GDM1 (cell line): ENCODE data around the gene PRKCQ.
"Not testable (repeated sequence)": the region's sequence is repeated elsewhere in the genome, so short reads cannot be mapped to it uniquely, and the experiment has no call there.

ENCODE experiments used
- DNase-seq: peaks from one replicate; lab custom pipeline; 2025; lab: John Stamatoyannopoulos, UW

Gene PRKCQ

DNA sequence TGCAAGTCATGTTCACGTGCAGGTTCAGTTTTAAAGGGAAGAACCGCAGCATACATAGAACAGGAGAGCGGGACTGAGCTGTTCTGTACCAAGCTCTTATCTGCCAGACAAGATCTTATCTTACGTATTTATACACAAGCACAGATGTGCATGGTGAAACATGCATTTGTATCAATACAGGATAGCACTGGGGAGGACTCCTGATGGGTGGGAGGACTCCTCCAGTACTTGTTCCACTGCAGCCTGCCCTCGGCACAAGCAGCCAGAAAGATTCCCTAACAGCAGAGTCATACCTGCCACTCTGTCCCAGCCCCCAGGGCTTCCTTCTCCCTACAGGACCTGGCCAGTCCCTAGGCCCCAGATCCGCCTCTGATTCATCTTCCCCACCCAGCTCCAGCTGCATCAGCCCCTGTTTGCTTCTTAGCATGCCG lies 13.2 kb upstream of the PRKCQ start:
- DNase-seq = no peak

DNA sequence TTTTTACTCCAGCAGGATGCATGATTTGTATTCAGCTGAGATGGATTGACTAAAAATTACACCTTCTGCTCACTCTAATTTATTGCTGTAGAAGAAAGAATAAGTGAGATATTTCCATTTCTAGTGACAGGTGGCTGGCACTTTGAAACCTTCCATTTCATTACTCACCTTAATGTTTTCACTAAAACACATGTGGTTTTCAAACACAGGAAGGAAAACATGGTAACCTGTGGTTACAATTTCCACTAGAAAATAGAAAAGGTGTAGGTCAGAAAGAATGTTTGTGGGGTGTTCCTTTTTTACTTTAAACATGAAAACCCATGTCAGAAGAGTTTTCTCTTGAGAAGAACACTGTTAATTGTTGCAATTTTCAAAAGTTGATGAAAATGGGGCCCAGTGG lies 12.0 kb upstream of the PRKCQ start:
- no peak for DNase-seq

DNA sequence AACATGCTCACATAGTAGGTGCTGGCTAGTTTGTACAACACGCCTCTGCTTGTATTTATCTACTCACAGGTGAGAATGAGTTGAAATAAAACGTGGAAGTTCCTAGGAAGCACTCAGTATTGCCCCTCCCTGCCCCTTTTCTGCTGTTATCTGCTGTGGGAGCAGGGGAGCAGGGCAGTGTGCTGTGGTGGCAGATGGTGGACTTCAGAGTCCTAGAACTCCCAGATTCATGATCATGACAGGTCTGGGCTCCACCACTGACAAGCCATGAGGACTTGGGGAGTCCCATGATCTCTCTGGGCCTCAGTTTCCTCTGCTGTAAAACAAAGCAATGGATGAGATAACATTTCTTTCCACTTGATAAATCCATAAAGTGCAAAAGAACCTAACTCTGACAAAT lies 11.6 kb upstream of the PRKCQ start:
- DNase-seq = no peak

DNA sequence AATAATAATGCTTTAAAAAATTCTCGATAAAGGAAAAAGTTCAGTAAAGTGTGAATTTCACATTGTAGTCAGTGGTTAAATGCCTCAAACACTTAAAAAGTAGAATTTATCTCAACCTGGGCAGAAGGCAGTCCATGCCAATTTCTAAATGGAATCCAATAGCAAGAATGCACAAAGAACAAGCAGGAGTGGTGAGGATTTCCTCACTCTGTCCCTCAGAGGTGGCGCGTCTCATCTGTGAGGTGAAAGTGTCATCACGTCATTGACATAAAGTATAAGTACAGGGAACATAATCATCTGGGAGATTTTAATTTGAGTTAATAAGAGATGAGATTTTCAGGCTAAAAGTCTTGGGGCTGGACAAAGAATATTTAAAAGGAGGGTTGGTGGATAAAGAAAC lies 10.0 kb upstream of the PRKCQ start:
- no peak for DNase-seq

DNA sequence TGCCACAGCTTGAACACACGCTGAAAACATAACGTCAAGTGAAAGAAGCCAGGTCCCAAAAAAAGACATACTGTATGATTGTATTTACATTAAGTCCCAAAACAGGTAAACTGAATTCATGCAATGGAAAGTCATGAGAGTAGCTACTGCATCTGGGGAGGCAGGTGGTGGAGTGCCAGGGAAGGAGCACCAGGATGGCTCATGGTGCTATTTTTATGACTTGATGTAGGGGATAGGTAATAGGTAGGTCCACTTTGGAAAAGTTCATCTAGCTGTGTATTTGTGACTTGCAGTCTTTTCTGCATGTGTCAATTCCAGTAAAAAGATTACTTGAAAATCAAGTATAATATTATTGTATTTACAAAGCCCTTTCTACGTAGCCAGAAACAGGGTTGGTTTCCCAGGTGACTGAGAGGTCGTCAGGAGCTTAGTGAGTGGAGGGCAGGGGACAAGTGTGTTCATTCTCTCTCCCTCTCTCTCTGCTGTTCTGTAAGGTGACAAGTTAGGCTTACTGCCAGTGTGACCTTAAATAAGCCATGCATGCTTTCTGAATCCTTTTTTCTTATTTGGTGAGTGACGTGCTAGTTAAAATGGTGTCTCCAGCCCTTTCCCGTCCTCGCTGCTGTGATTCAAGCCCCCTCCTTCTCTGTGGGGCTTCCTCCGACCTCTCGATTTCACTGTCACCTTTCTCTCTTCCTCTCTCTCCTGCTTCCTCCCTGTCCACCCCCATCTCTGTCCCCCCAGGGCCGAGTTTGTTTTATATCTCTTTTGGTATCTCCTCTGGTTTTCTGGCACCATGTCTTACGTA lies 9.4 kb upstream of the PRKCQ start:
- DNase-seq = no peak

DNA sequence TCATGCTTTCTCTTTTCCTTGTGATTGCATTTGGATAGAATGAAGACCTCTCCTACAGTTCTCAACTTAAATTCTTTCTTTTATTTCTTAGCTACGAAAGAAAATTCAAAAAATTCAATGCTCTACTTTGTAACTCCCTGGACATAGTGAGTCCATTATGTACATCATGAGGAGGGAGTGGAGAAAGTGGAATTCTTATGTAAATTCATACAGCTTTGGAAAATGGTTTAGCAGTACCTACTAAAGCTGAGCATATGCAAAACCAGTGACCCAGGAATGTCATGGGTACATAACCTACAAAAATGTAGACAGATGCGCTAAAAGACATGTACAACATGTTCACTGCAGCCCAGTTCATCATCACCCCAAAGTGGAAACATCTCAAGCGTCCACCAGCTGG lies 8.8 kb upstream of the PRKCQ start:
- no peak for DNase-seq

DNA sequence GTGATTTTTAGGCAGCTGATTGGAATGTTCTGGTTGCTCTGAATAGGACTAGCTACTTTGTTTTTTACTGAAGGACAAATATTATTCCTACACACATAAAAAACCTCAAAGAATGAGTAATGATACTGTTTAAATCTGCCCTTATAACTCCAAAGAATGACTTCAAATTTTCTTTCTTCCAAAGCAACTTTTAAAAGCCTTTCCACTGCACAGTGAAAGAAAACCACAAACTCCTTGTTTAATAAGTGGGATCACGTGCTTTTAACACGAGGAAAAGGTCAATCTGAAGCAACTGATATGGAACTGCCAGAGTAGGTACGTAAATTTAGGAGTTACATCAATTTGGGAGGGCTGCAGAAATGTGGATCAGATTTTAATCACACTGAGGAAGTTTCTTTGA lies 8.0 kb upstream of the PRKCQ start:
- no peak for DNase-seq

DNA sequence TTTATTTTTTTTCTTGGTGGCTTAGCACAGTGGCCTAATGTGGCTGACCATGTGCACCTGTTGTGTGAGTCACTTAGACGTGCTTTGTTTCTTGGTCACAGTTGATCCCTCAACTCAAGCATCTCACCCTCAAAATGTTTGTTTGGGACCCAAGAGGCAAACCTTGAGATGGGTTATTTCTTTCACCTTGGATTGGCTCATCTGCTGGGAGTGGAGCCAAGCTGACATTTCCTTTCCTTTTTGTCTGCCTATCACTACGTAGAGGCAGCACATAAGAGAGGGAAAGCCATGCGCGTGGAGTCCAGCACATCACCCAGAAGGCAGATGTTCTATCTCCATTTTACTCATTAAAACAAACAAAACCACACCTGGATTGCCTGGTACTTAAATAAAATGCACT lies 6.4 kb upstream of the PRKCQ start:
- no peak for DNase-seq

DNA sequence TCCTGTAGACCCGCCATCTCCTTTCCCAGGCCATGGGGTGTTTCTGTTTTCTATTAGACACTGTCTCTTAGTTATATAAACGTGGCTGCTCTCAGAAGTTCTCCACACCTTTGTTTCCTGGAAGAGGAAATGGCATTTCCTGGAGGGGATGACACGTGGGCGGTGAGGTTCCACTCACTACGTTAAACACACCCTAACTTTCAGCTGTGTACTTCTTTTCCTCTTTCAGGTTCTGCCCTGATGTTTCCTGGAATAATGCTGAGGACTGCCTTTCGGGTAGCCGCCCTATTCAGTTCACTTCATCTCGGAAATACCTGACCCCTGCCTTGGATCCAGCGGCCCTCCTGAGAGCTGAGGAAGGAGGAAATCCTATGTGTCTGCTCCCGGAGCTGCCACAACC lies 3.4 kb upstream of the PRKCQ start:
- no peak for DNase-seq

DNA sequence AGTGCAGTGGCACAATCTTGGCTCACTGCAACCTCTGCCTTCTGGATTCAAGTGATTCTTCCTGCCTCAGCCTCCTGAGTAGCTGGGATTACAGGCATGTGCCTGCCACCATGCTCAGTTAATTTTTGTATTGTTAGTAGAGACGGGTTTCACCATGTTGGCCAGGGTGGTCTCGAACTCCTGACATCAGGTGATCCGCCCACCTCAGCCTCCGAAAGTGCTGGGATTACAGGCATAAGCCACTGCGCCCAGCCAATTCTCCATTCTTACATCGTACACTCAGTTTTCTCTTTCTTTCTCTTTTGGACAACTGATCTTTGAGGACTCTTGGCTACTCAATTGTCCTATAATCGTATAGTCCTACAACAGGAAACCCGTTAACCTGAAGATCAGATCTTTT lies 2.8 kb upstream of the PRKCQ start:
- DNase-seq = not testable (repeated sequence)

DNA sequence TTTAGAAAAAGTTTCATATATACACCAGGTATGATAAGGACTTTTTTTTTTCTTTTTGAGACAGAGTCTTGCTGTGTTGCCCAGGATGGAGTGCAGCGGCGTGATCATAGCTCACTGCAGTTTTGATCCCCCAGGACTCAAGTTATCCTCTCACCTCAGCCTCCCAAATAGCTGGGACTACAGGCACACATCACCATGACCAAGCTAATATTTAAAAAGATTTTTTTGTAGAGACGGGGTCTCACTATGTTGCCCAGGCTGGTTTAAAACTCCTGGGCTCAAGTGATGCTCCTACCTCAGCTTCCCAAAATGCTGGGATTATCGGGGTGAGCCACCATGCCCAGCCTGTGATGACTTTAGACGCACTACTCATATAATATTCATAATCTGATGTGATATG lies 2.2 kb upstream of the PRKCQ start:
- DNase-seq = no peak

DNA sequence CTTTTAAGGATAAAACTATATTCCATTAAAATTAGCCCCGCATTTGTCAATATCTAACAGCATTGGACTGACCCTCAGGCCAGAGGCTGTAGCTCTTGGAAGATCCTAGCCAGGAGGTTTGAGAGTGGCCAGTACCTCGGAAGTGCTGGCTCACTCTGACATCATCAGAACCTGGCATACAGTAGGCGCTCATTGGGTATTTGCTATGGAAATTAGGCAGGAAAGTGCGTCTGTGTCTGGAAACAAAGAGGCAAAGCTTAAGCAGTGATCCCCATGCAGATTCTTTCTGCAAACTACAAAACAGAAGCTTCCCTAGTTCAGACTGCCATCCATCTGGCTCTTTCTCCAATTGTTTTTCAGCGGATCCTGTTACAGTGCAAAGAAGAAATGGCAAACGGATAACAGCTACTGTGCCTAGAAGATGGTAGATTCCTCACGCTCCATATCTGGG lies 1.7 kb upstream of the PRKCQ start:
- DNase-seq = no peak

DNA sequence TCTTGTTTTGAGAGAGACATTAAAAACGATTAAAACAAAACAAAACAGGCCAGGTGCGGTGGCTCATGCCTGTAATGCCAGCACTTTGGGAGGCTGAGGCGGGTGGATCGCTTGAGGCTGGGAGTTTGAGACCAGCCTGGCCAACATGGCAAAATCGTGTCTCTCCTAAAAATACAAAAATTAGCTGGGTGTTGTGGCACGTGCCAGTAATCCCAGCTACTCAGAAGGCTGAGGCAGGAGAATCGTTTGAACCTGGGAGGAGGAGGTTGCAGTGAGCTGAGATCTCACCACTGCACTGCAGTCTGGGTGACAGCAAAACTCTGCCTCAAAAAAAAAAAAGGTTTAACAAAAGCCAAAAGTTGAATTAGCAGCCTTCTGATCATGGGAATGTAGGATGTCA lies 1.1 kb upstream of the PRKCQ start:
- DNase-seq = not testable (repeated sequence)

DNA sequence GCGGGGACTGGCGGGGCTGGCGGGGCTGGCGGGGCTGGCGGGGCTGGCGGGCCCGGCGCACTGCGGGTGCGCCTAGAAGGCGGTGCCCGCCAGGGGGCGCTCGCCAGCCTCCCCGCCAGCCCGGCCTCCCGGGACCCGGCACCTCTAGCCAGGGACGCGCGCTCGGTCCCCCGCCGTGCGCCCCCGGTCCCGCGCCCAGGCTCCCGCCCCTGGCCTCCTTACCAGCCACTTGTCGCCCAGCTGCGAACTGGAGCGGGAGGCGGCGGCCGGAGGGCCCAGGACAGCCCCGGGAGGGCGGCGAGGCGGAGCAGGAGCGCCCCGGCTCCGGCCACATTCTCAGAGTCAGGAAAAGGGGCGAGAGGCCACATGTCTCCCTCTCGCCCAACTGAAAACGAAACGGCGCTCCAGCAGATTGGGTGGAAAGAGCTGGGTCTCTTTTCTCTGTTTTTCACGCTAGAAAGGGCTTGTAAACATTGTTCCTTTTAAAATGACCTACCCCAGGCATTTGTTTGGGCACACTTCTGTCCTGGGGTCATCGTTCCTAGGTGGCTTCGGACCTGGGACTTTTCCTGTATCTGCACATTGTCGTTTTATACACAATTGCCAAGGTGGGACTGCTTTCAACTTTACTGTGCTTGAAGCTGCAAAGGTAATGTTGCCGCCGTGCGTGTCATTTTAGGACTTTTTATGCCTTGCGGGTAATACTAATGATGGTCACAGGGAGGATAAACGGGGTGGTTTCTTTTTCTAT lies 378 bp upstream of the PRKCQ start:
- peak; percentile 85 for DNase-seq

DNA sequence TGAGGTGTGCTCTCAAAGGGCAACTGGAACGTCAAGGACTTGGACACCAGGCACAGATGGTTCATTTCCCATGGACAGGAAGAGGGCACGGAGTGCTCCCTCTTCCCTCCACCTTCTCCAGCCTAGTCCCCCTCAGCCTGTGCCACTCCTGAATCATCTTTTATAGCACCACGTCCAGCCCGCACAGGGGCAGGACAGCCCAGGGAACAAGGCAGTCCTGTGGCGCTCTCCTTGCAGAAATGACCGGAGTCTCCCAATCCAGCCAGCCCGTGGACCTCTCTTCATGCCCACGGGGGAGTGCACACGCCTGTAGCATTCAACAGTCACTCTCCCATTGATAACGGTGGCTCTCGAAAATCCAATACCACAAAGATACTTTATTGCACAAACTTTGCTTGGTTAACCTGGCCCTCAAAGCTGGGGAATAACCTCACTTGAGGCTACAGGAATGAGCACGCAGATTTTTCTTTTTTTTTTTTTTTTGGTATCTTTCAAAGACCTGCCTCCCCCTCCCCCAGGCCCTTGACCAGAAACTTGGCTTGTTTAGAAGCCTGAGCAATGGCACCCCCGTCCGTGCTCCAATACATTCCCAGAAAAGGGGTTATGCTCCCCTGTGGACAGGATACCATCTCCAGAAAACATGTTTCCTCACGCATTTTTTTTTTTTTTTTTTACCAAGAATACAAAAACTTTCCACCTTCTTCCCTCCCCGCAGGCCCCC lies 733 bp downstream of the PRKCQ start:
- DNase-seq = no peak

DNA sequence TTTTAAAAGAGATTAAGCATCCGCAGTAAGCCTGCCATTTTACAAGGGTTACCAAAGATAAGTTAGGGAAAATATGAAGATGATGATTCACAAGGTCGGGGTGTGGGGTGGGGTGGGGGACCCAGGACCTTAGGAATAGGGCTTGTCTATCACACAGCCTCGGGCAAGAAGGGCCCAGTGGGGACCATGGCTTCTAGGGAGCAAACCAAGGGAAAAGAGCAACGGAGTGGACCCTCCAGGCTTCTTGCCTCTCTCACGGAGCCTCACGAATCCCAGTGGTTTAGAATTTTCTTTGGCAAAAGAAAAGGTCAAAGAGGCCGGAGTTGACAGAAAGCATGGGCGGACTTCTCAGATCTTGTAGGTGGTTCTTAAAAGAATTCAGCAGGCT lies 1.3 kb downstream of the PRKCQ start:
- DNase-seq = no peak

DNA sequence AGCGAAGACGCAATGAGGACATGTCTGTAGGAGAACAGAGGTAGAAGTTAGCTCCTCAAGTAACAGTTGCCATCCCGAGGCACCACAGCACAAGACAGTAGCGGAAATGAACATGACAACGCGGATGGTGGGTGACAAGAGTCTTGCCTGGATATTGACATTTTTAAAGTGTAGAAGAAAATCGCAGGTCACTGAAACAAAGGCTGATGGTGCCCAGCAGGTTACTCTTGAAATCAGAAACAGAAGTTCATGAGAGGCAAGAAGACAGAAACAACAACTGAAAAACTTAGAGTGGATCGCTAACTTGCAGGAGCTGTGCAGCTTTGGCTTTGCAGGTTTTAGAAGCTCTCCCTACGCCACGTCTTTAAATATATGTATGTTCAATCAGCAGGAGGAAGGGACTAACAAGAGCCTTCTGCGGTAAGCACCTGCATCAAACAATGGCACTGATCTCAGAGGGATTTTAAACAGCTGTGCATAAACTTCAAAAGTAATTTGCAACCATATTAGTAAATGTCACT lies 1.8 kb downstream of the PRKCQ start:
- no peak for DNase-seq

DNA sequence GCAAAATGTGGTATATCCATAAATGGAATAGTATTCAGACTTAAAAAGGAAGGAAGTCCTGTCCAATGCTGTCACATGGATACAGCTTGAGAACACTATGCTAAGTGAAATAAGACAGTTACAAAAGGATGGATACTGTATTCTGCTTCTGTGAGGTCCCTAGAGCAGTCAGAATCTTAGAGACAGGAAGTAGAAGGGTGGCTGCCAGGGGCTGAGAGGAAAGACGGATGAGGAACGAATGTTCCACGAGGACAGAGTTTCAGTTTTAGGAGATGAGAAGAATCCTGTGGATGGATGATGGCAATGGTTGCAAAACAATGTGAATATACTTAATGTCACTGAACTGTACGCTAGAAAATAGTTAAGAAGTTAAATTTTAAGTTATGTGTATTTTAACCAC lies 3.8 kb downstream of the PRKCQ start:
- no peak for DNase-seq

DNA sequence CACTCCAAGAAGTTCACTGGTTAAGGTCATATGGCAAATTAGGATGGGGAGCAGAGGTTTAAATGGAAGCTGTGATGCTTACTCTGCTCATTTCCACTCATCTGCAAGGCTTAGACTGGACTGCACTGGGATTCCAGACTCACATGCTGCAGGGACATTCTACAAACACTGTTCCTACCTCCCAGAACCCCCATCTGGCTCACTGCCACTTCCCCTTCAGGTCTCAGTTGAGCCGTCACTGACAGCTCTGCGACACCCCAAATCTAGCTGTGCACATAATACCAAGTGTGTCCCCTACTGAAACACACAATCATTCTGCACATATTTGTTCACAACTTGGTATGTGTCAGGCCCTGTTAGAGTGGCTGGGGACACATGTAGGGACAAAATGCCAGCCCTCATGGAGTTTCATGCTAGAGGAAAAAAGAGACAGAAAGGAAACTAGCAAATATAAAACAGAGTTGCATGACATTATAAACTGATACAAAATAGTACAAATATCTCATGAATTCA lies 5.4 kb downstream of the PRKCQ start:
- DNase-seq = no peak

DNA sequence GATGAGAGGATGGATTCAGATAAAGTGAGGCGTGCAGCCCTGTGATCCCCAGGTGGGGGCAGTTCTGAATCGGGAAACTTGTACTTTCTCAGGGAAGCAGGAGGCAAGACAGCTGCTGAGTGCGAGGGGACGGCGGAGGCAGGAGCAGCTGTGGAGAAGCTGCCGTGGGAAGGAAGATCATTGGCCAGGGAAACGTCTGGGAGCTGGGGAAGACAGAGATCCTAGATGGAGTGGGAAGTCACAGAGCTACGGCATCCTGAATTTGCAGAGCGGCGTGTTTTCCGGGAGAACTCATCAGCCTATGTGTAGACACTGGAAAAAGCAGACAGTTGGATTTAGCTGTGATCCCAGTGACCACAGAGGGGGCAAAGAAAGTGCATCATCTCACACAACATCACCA lies 9.2 kb downstream of the PRKCQ start:
- DNase-seq = no peak

DNA sequence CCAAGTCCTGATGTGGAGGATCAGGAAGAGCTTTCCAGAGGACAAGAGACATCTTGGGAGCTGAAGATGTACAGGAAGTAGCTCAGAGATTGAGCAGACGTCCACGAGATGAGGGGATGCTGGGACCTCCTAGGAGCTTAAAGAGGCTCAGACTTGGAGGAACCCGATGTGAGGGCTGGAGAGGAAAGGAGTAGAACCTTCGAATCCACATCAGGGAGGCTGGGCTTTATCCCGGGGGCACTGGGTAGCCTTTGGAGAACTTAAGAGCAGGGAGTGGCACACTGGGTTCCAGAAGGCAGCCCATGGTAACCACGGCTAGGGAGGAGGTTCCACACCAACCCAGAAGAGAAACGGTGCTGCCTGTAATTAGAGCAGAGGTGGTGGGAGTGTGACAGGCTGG lies 10.8 kb downstream of the PRKCQ start:
- DNase-seq = no peak

DNA sequence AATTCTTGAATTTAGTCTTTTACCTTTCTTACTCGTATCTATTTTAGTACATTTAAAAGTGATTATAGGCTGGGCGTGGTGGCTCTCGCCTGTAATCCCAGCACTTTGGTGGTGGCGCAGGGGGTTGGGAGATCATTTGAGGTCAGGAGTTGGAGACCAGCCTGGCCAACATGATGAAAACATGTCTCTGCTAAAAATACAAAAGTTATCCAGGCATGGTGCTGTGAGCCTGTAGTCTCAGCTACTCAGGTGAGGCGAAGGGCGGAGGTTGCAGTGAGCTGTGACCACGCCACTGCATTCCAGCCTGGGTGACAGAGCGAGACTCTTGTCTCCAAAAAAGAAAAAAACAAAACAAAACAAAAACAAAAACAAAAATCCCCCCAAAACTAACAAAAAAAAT lies 12.2 kb downstream of the PRKCQ start:
- DNase-seq = no peak
